SU-DHL-6 (cell line): ENCODE data around the gene MACF1.
A peak's percentile ranks its signal among the peaks of the same experiment; 100 is the strongest.

Source experiments
- H2AFZ ChIP-seq: fragments of 200-600 bp; sonication (generic); 2 replicates; pipeline ENCODE4 v1.6.1; 2014; ENCODE audit warnings: low read depth, mild to moderate bottlenecking, moderate library complexity, mixed read lengths, antibody characterized with exemption, low read length; ENCODE audit not compliant: severe bottlenecking
- H3F3A ChIP-seq: fragments of 200-600 bp; shearing (Covaris generic); 2 replicates; pipeline ENCODE4 v1.6.0; 2016; ENCODE audit warnings: antibody characterized with exemption, mild to moderate bottlenecking; ENCODE audit not compliant: insufficient read depth
- H3K27ac ChIP-seq: fragments of 200-600 bp; sonication (generic); 2 replicates; pipeline ENCODE4 v1.5.1; 2016; ENCODE audit warnings: low read depth, mild to moderate bottlenecking, low read length, moderate library complexity, mixed read lengths
- H3K27me3 ChIP-seq: fragments of 200-600 bp; sonication (generic), shearing (Covaris generic); 2 replicates; pipeline ENCODE4 v1.6.0; 2014; ENCODE audit warnings: mild to moderate bottlenecking, low read length
- H3K36me3 ChIP-seq: fragments of 200-600 bp; sonication (generic); 2 replicates; pipeline ENCODE4 v1.6.1; 2014; ENCODE audit warnings: mild to moderate bottlenecking, low read length, mixed read lengths
- H3K4me2 ChIP-seq: fragments of 300-600, 200-600 bp; shearing (Covaris generic), sonication (generic); 2 replicates; pipeline ENCODE4 v1.6.0; 2014; ENCODE audit warnings: low read length, low read depth, mild to moderate bottlenecking; ENCODE audit not compliant: poor library complexity, severe bottlenecking
- H3K4me3 ChIP-seq: fragments of 200-600 bp; sonication (generic); 2 replicates; pipeline ENCODE4 v1.5.1; 2014; ENCODE audit warnings: antibody characterized with exemption, low read length, mild to moderate bottlenecking, mixed read lengths; ENCODE audit not compliant: insufficient read depth, poor library complexity, severe bottlenecking
- H3K79me2 ChIP-seq: fragments of 200-600 bp; sonication (generic); 2 replicates; pipeline ENCODE4 v1.6.1; 2014; ENCODE audit warnings: mild to moderate bottlenecking, low read length, moderate library complexity; ENCODE audit not compliant: insufficient read depth
- H3K9ac ChIP-seq: fragments of 200-600 bp; sonication (generic); 2 replicates; pipeline ENCODE4 v1.7.0; 2014; ENCODE audit warnings: mild to moderate bottlenecking, low read length
- H3K9me2 ChIP-seq: fragments of 200-600 bp; sonication (generic); replicated peaks from 2 replicates; pipeline ENCODE4 v1.6.1; 2014; ENCODE audit warnings: low read length; ENCODE audit not compliant: insufficient read depth
- H3K9me3 ChIP-seq: fragments of 200-600 bp; sonication (generic); 2 replicates; pipeline ENCODE4 v1.6.1; 2014; ENCODE audit warnings: low read length, mixed read lengths; ENCODE audit not compliant: insufficient read depth
- H4K20me1 ChIP-seq: fragments of 200-600 bp; sonication (generic); 2 replicates; pipeline ENCODE4 v1.6.1; 2014; ENCODE audit warnings: low read depth, mild to moderate bottlenecking, antibody characterized with exemption, low read length, moderate library complexity, mixed read lengths
- EZH2phosphoT487 ChIP-seq: fragments of 200-600 bp; sonication (generic), shearing (Covaris generic); conservative IDR thresholded peaks from 2 replicates; pipeline ENCODE4 v1.6.1; 2018; ENCODE audit warnings: mild to moderate bottlenecking, antibody characterized with exemption, low read length, moderate library complexity, mixed read lengths
- TF ChIP-seq, protein P1 (sequence below): fragments of 200-600 bp; sonication (generic); IDR thresholded peaks from one replicate; pipeline ENCODE4 v1.5.1; 2017; ENCODE audit warnings: antibody characterized with exemption, mild to moderate bottlenecking, low read length, moderate library complexity; ENCODE audit not compliant: insufficient read depth, poor library complexity, severe bottlenecking

The MACF1 gene

DNA sequence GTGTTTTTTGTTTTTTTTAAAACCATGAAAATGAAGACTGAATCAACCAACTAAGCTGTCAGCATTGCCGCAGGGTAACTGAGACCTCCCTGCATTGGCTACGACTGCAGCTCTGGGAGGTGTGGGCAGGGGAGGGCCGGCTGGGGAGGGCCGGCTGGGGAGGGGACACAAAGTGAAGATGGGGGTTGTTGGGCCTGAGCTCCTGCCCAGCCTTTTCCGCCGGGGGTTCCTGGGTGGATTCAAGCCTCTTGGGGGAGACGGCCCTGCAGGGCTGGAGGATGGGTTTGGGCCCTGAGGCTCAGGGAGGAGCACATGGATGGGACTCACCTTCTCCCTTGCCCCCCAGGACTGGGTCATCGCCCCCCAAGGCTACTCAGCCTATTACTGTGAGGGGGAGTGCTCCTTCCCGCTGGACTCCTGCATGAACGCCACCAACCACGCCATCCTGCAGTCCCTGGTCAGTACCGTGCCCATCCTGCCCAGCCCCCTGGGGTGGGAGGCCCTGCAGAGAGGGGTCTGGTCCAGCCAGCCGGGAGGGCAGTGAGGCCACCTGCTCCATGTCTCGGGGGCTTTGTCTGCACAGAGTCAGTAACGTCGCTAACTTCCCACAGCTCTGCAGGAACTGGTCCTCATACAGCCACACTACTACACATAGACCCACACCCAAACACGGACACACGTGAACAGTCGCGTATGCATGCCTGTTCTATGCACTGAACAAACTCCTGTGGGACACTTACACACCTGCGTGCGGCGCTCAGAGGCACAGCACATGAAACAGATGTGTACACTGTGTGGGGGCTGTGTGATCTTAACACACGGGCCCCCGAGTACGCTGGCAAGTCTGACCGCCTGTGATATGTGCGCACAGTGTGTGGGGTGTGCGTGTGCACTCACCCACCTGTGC is 318.4 kb downstream of the MACF1 start:
- Histone ChIP-seq H3K9me2 (no peaks in the 10 kb centered on the region), H3K9me3 (no peaks in the 10 kb centered on the region), H2AFZ (no peak overlapping the region), H3K27ac (no peak overlapping the region), H4K20me1 (no peaks in the 10 kb centered on the region), H3K79me2 (no peaks in the 10 kb centered on the region), H3K4me2 (no peak overlapping the region), H3K27me3 (no peaks in the 10 kb centered on the region), H3K36me3 (no peaks in the 10 kb centered on the region), H3K4me3 (no peak overlapping the region), H3F3A (no peaks in the 10 kb centered on the region), H3K9ac (no peak overlapping the region)
- TF ChIP-seq, protein P1, sequence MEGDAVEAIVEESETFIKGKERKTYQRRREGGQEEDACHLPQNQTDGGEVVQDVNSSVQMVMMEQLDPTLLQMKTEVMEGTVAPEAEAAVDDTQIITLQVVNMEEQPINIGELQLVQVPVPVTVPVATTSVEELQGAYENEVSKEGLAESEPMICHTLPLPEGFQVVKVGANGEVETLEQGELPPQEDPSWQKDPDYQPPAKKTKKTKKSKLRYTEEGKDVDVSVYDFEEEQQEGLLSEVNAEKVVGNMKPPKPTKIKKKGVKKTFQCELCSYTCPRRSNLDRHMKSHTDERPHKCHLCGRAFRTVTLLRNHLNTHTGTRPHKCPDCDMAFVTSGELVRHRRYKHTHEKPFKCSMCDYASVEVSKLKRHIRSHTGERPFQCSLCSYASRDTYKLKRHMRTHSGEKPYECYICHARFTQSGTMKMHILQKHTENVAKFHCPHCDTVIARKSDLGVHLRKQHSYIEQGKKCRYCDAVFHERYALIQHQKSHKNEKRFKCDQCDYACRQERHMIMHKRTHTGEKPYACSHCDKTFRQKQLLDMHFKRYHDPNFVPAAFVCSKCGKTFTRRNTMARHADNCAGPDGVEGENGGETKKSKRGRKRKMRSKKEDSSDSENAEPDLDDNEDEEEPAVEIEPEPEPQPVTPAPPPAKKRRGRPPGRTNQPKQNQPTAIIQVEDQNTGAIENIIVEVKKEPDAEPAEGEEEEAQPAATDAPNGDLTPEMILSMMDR = no peak
- no peak for TF ChIP-seq EZH2phosphoT487

DNA sequence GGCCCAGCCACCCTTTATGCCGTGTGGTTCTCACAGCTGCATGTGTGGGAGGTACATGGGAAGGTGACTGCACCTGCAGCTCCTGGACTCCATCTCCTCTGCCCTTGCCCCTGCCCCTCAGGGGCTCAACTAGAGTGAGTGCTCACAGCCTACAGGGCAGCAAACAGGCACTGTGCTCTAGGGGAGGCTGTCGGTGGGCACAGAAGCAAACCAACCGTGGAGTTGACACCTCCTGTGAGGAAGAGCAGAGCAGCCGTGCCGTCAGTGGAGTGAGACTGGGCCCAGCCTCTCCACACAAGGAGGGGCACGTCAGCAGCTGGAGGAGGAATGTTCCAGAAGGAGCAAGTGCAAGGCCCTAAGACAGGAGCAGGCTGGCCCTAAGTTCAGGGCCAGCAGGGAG is 319.7 kb downstream of the MACF1 start:
- Histone ChIP-seq H2AFZ (no peak overlapping the region), H3K27me3 (no peaks in the 10 kb centered on the region), H3K27ac (no peak overlapping the region), H3K79me2 (no peaks in the 10 kb centered on the region), H3K4me3 (no peak overlapping the region), H3K9me2 (no peaks in the 10 kb centered on the region), H3K9me3 (no peaks in the 10 kb centered on the region), H3F3A (no peaks in the 10 kb centered on the region), H3K9ac (no peak overlapping the region), H3K36me3 (no peaks in the 10 kb centered on the region), H4K20me1 (no peaks in the 10 kb centered on the region), H3K4me2 (no peak overlapping the region)
- TF ChIP-seq EZH2phosphoT487 = no peak
- TF ChIP-seq, protein P1 = no peak

DNA sequence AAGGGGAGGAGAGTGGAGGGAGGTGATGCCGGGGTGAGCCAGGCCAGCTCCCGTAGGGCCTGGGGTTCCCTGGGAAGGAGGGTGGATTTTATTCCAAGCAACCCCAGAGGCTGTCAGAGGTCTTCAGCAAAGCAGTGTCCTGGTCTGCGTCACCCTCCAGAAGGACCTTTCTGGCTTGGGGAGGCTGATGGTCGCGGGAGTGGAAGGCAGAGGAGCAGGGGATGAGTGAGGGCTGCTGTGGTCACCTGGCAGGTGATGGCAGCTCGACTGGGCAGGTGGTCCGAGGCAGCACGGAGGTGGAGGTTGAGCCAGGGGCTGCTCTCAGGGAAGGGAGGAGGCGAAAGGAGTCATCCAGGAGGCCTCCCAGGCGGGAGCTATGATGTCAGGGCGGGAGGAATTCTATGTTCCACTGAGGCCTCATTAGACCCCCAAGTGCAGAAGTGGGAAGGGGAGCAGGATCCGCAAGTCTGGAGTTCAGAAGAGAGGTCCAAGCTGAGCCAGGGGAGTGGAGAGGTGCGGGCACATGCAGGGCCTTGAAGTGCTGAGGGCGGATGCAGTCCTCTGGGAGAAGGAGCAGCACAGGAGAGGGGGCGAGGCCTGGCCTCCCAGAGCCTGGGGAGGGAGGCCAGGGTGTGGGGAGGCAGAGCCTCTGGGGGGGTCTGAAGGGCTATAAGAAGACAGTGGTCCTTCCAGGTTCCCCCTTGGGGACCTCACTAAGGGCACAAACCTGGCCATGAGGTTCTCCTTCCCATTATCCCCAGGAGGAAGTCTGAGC is 320.3 kb downstream of the MACF1 start:
- peak overlapping the region; percentile 35; the same call in 1 of the 2 replicates for H3K27ac ChIP-seq
- no peaks in the 10 kb centered on the region for H3K27me3 ChIP-seq
- no peaks in the 10 kb centered on the region for H4K20me1 ChIP-seq
- H3K9me2 ChIP-seq = no peaks in the 10 kb centered on the region
- H3K79me2 ChIP-seq = no peaks in the 10 kb centered on the region
- no peak overlapping the region for H2AFZ ChIP-seq
- no peaks in the 10 kb centered on the region for H3K9me3 ChIP-seq
- H3F3A ChIP-seq = no peaks in the 10 kb centered on the region
- no peak overlapping the region for H3K4me3 ChIP-seq
- peak overlapping the region; percentile 18; the same call in 1 of the 2 replicates for H3K9ac ChIP-seq
- no peak for TF ChIP-seq EZH2phosphoT487
- TF ChIP-seq, protein P1 = no peak
- peak overlapping the region; percentile 37 for H3K4me2 ChIP-seq
- H3K36me3 ChIP-seq = no peaks in the 10 kb centered on the region
